ENCODE results near the gene CNTNAP5. TPM values are rescaled to one million over a fixed set of nuclear protein-coding genes. Genes with fewer than 3 reads are reported as not detected.

CNTNAP5 gene
- total and polyA plus RNA-seq, 2 experiments from 2014 or later = 0.03 TPM; not detected in 1

GRCh38 chr2:124533226-124533954 is 508.3 kb downstream of the CNTNAP5 start:
- DNase-seq (ENCODE audit: low read depth in 1 of 2, low spot score in 1 of 2) = peak in 1 of 2 donors; percentile 33
- H3K4me3 ChIP-seq = no peak overlapping the region
- H3K27ac ChIP-seq = no peak overlapping the region
- no peaks in the 10 kb centered on the region for H3K27me3 ChIP-seq
- no peaks in the 10 kb centered on the region for H3K4me1 ChIP-seq (ENCODE audit: low read depth)
- no peaks in the 10 kb centered on the region for H3K9me3 ChIP-seq (ENCODE audit: low read depth)
- H3K36me3 ChIP-seq = no peaks in the 10 kb centered on the region
- no peak for TF ChIP-seq CTCF (IDR thresholded peaks at IDR 0.05; ENCODE audit: low read depth, low read length)

- Histone ChIP-seq H3K4me3 (no peak overlapping the region), H3K27me3 (no peaks in the 10 kb centered on the region), H3K4me1 (ENCODE audit: low read depth) (no peaks in the 10 kb centered on the region), H3K9me3 (ENCODE audit: low read depth) (no peaks in the 10 kb centered on the region), H3K36me3 (no peaks in the 10 kb centered on the region), H3K27ac (no peak overlapping the region)
- no peak for DNase-seq (ENCODE audit: low read depth in 1 of 2, low spot score in 1 of 2)
- TF ChIP-seq CTCF (IDR thresholded peaks at IDR 0.05; ENCODE audit: low read depth, low read length) = no peak
These were observed 508.9 kb downstream of the CNTNAP5 start for GRCh38 chr2:124534028-124534427.

GRCh38 chr2:124535816-124536215 is 510.7 kb downstream of the CNTNAP5 start:
- no peaks in the 10 kb centered on the region for H3K36me3 ChIP-seq
- H3K4me3 ChIP-seq = no peak overlapping the region
- H3K27me3 ChIP-seq = no peaks in the 10 kb centered on the region
- no peak overlapping the region for H3K27ac ChIP-seq
- H3K9me3 ChIP-seq (ENCODE audit: low read depth) = no peaks in the 10 kb centered on the region
- TF ChIP-seq CTCF (IDR thresholded peaks at IDR 0.05; ENCODE audit: low read depth, low read length) = no peak
- no peak for DNase-seq (ENCODE audit: low read depth in 1 of 2, low spot score in 1 of 2)
- H3K4me1 ChIP-seq (ENCODE audit: low read depth) = no peaks in the 10 kb centered on the region

GRCh38 chr2:124536591-124536990 is 511.5 kb downstream of the CNTNAP5 start:
- TF ChIP-seq CTCF (IDR thresholded peaks at IDR 0.05; ENCODE audit: low read depth, low read length) = no peak
- no peak overlapping the region for H3K4me3 ChIP-seq
- H3K27me3 ChIP-seq = no peaks in the 10 kb centered on the region
- no peak for DNase-seq (ENCODE audit: low read depth in 1 of 2, low spot score in 1 of 2)
- H3K9me3 ChIP-seq (ENCODE audit: low read depth) = no peaks in the 10 kb centered on the region
- no peaks in the 10 kb centered on the region for H3K36me3 ChIP-seq
- H3K27ac ChIP-seq = no peak overlapping the region
- H3K4me1 ChIP-seq (ENCODE audit: low read depth) = no peaks in the 10 kb centered on the region

GRCh38 chr2:124538549-124538948 is 513.5 kb downstream of the CNTNAP5 start:
- H3K9me3 ChIP-seq (ENCODE audit: low read depth) = no peaks in the 10 kb centered on the region

More at GRCh38 chr2:124538549-124538948, 513.5 kb downstream of the CNTNAP5 start:
- DNase-seq (ENCODE audit: low read depth in 1 of 2, low spot score in 1 of 2) = no peak
- H3K36me3 ChIP-seq = no peaks in the 10 kb centered on the region
- H3K27me3 ChIP-seq = no peaks in the 10 kb centered on the region
- no peak for TF ChIP-seq CTCF (IDR thresholded peaks at IDR 0.05; ENCODE audit: low read depth, low read length)
- no peak overlapping the region for H3K4me3 ChIP-seq
- H3K27ac ChIP-seq = no peak overlapping the region
- H3K4me1 ChIP-seq (ENCODE audit: low read depth) = peaks cover 11% of the 10 kb centered on the region
